Measurements from ENCODE around the gene BBX. TPM values are rescaled to one million over a fixed set of nuclear protein-coding genes. Genes with fewer than 3 reads are reported as not detected.

BBX gene
- 54.1 and 61.2 TPM in 2 replicates for total RNA-seq
- long read RNA-seq, full-length matches to known transcripts = 4 of 145 reads
- long read RNA-seq, partial matches to known transcripts = 116 of 145 reads
- long read RNA-seq, other reads (novel, unspliced or antisense) = 25 of 145 reads

- Mint-ChIP-seq H3K9me3 (ENCODE audit: low read depth) (no peaks in the 10 kb centered on the region), H3K27ac (peak within 1 kb of the TSS; percentile 98), H3K4me3 (ENCODE audit: low read depth) (peak within 1 kb of the TSS; percentile 96), H3K36me3 (ENCODE audit: insufficient read depth) (peaks cover 1% of the 10 kb centered on the region), H3K27me3 (peaks cover 4% of the 10 kb centered on the region), H3K4me1 (ENCODE audit: low read depth) (peaks cover 18% of the 10 kb centered on the region)
- peak; percentile 83 for DNase-seq (ENCODE audit: low spot score, unreplicated experiment)
- TF ChIP-seq, protein P1, sequence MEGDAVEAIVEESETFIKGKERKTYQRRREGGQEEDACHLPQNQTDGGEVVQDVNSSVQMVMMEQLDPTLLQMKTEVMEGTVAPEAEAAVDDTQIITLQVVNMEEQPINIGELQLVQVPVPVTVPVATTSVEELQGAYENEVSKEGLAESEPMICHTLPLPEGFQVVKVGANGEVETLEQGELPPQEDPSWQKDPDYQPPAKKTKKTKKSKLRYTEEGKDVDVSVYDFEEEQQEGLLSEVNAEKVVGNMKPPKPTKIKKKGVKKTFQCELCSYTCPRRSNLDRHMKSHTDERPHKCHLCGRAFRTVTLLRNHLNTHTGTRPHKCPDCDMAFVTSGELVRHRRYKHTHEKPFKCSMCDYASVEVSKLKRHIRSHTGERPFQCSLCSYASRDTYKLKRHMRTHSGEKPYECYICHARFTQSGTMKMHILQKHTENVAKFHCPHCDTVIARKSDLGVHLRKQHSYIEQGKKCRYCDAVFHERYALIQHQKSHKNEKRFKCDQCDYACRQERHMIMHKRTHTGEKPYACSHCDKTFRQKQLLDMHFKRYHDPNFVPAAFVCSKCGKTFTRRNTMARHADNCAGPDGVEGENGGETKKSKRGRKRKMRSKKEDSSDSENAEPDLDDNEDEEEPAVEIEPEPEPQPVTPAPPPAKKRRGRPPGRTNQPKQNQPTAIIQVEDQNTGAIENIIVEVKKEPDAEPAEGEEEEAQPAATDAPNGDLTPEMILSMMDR (IDR thresholded peaks at IDR 0.05; ENCODE audit: unreplicated experiment) = no peak
Measured at GRCh38 chr3:107522510-107523288, at the start of gene BBX. Gene BBX, plus strand, starts transcription at chr3:107522962. Its CDS starts 187,499 bp downstream, at chr3:107710461.

- no peak for DNase-seq (ENCODE audit: low spot score, unreplicated experiment)
- Mint-ChIP-seq H3K36me3 (ENCODE audit: insufficient read depth) (no peaks in the 10 kb centered on the region), H3K9me3 (ENCODE audit: low read depth) (peaks cover 23% of the 10 kb centered on the region), H3K27ac (no peak overlapping the region), H3K27me3 (peaks cover 2% of the 10 kb centered on the region), H3K4me3 (ENCODE audit: low read depth) (no peak overlapping the region), H3K4me1 (ENCODE audit: low read depth) (no peaks in the 10 kb centered on the region)
- TF ChIP-seq, protein P1 (IDR thresholded peaks at IDR 0.05; ENCODE audit: unreplicated experiment) = no peak
Measured at GRCh38 chr3:107476462-107476861, 46.3 kb upstream of the BBX start.

DNA sequence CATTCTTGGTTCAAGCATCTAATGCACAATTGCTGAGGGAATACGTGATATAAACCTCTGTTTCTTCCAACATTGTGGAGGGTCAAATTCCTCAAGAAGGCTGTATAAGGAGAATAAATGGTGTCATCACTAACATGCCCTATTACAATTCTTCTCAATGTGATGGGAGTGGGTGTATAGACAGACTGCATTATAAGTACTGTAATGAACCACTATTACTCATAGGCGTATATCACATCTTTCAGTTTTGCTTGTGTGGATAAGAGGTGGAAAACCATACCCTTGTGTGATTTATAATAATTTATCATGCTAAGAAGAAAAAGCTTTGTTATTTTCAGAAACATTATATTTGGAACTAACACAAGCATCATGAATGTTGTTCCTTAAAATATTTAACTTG is 35.3 kb upstream of the BBX start:
- no peaks in the 10 kb centered on the region for H3K36me3 Mint-ChIP-seq (ENCODE audit: insufficient read depth)
- no peaks in the 10 kb centered on the region for H3K27me3 Mint-ChIP-seq
- TF ChIP-seq, protein P1 (IDR thresholded peaks at IDR 0.05; ENCODE audit: unreplicated experiment) = no peak
- no peak for DNase-seq (ENCODE audit: low spot score, unreplicated experiment)
- no peak overlapping the region for H3K4me3 Mint-ChIP-seq (ENCODE audit: low read depth)
- no peaks in the 10 kb centered on the region for H3K9me3 Mint-ChIP-seq (ENCODE audit: low read depth)
- H3K27ac Mint-ChIP-seq = no peak overlapping the region
- H3K4me1 Mint-ChIP-seq (ENCODE audit: low read depth) = no peaks in the 10 kb centered on the region

DNA sequence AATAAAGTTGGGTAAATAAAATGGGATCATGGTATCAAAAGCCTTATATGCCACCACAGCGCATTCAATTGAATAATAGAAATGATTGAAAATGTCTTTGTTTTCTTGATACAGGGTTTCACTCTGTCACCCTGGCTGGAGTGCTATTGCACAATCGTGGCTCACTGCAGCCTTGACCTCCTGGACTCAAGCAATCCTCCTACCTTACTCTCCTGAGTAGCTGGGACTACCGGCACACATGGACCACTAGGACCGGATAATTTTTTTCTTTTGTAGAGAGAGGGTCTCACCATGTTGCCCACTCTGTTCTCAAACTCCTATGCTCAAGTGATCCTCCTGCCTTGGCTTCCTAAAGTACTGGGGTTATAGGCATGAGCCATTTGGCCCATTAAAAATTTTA is 33.8 kb upstream of the BBX start:
- Mint-ChIP-seq H3K36me3 (ENCODE audit: insufficient read depth) (no peaks in the 10 kb centered on the region), H3K4me3 (ENCODE audit: low read depth) (no peak overlapping the region), H3K9me3 (ENCODE audit: low read depth) (no peaks in the 10 kb centered on the region), H3K27ac (no peak overlapping the region), H3K4me1 (ENCODE audit: low read depth) (no peaks in the 10 kb centered on the region), H3K27me3 (peaks cover 4% of the 10 kb centered on the region)
- no peak for DNase-seq (ENCODE audit: low spot score, unreplicated experiment)
- TF ChIP-seq, protein P1 (IDR thresholded peaks at IDR 0.05; ENCODE audit: unreplicated experiment) = no peak

DNA sequence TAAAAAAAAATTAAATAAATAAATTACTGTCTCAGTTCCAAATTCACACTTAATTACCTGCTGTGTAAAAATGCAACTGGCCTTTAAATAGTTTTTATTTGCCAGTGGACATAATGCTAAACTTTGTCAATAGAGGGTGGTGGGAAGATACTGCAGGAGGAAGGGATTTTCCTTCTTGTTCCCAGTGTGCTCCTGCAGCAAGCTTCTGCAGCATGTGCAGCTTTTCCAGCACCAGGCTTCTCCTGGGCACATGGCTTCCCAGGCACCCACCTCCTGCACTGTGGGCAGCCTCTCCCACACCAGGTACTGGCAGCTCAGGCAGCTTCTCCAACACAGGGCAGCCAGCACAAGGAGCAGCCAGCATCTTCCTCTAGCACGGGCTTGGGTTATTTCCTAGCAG is 29.6 kb upstream of the BBX start:
- no peak overlapping the region for H3K27ac Mint-ChIP-seq
- no peak overlapping the region for H3K4me3 Mint-ChIP-seq (ENCODE audit: low read depth)
- peaks cover 2% of the 10 kb centered on the region for H3K4me1 Mint-ChIP-seq (ENCODE audit: low read depth)
- TF ChIP-seq, protein P1 (IDR thresholded peaks at IDR 0.05; ENCODE audit: unreplicated experiment) = no peak
- peaks cover 4% of the 10 kb centered on the region for H3K27me3 Mint-ChIP-seq
- H3K9me3 Mint-ChIP-seq (ENCODE audit: low read depth) = no peaks in the 10 kb centered on the region
- no peak for DNase-seq (ENCODE audit: low spot score, unreplicated experiment)
- H3K36me3 Mint-ChIP-seq (ENCODE audit: insufficient read depth) = no peaks in the 10 kb centered on the region
